ENCODE data around the gene PPP1R1A. TPM values are rescaled to one million over a fixed set of nuclear protein-coding genes. Genes with fewer than 3 reads are reported as not detected.

The PPP1R1A gene, protein sequence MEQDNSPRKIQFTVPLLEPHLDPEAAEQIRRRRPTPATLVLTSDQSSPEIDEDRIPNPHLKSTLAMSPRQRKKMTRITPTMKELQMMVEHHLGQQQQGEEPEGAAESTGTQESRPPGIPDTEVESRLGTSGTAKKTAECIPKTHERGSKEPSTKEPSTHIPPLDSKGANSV
- 10 to 100 TPM in 1 of 2 donors, under 1 TPM in 1; 0.87 to 12.0 TPM for total RNA-seq

DNA sequence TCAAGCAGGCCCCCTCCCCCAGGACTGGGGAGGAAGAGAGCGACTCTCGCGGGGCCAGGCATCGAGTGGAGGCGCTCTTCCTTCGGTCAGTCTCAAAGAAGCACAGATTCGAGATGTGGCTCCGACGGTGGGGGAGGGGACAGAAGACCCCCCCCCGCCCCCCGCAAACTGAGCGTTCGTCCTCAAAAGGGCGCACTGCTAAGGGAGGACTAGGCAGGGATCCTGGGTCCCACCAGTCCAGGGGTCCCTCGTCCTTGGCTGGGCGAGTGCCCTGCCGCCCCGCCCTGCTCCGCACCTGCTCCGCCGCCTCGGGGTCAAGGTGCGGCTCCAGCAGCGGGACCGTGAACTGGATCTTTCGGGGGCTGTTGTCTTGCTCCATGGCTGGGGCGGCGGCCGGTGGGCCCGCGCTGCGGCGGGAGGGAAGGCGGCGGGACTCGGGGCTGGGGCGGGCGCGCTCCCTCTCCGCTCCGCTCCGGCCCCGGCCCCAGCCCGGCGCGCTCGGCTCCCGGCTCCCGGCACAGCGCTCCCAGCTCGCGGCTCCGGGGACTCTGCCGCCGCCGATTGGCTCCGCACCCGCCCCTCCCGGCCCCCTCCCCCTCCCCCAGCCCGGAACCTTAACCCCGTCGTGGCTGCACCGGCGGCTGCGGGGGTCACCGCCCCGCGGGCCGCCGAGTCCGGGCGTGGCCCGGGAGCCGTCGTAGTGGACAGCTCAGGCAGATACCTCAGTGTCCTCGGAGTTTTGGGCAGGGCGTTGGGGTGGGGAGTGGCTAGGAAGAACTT, at the start of gene PPP1R1A:
Gene PPP1R1A (minus strand): TSS at position 550 of the 780 bp plus-strand sequence. CDS start 171 bp downstream, at position 379.
- peak within 1 kb of the TSS; percentile 29 to 46 for H3K4me3 ChIP-seq
- TF ChIP-seq, protein P1, sequence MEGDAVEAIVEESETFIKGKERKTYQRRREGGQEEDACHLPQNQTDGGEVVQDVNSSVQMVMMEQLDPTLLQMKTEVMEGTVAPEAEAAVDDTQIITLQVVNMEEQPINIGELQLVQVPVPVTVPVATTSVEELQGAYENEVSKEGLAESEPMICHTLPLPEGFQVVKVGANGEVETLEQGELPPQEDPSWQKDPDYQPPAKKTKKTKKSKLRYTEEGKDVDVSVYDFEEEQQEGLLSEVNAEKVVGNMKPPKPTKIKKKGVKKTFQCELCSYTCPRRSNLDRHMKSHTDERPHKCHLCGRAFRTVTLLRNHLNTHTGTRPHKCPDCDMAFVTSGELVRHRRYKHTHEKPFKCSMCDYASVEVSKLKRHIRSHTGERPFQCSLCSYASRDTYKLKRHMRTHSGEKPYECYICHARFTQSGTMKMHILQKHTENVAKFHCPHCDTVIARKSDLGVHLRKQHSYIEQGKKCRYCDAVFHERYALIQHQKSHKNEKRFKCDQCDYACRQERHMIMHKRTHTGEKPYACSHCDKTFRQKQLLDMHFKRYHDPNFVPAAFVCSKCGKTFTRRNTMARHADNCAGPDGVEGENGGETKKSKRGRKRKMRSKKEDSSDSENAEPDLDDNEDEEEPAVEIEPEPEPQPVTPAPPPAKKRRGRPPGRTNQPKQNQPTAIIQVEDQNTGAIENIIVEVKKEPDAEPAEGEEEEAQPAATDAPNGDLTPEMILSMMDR (IDR thresholded peaks at IDR 0.05) = no peak
- TF ChIP-seq POLR2AphosphoS5 (IDR thresholded peaks at IDR 0.05) (no peak), POLR2A (IDR thresholded peaks at IDR 0.05) (no peak)
- 2% methylated on average over 35 of the region's 77 CpGs for WGBS
- no peak for DNase-seq (ENCODE audit: low spot score)
- no peaks in the 10 kb centered on the region for H3K4me1 ChIP-seq (replicated peaks)
- no peaks in the 10 kb centered on the region for H3K36me3 ChIP-seq
- no peak within 1 kb of the TSS for H3K27ac ChIP-seq
- H3K9me3 ChIP-seq = no peaks in the 10 kb centered on the region
- intact Hi-C loops (cut with DNase I) = no loop called here
- H3K27me3 ChIP-seq (replicated peaks; ENCODE audit: insufficient read depth) = no peaks in the 10 kb centered on the region

DNA sequence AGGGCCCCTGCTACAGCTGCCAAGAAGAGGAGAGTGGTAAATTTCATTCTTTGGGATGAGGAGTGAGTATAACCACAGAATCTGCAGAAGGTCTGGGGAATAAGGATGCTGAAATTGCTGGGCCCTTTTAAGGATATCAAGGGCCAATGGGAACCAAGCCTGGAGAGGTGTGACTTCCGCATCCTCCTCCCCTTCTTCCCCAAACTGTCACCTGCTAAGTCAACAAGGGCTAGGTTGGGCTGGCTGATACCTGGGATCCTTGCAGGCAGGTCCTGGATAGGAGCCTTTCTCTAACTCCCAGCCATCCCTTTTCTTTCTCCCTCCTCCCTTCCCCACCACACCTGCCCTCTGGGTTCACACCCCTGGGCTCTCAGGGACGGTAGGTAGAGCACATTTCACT, 46.3 kb upstream of the PPP1R1A start, which contains the start of gene LACRT:
Gene LACRT (minus strand): TSS at position 101 of the 400 bp plus-strand sequence. CDS start 54 bp downstream, at position 47.
- intact Hi-C loops (cut with DNase I) = no loop called here
- TF ChIP-seq, protein P1 (IDR thresholded peaks at IDR 0.05) = no peak
- TF ChIP-seq POLR2AphosphoS5 (IDR thresholded peaks at IDR 0.05) = no peak
- TF ChIP-seq POLR2A (IDR thresholded peaks at IDR 0.05) = no peak
- Histone ChIP-seq H3K4me3 (no peak within 1 kb of the TSS), H3K27ac (no peak within 1 kb of the TSS), H3K27me3 (replicated peaks; ENCODE audit: insufficient read depth) (no peaks in the 10 kb centered on the region), H3K4me1 (replicated peaks) (no peaks in the 10 kb centered on the region), H3K9me3 (no peaks in the 10 kb centered on the region), H3K36me3 (no peaks in the 10 kb centered on the region)
- 73% methylated on average over 2 of the region's 2 CpGs for WGBS
- no peak for DNase-seq (ENCODE audit: low spot score)

DNA sequence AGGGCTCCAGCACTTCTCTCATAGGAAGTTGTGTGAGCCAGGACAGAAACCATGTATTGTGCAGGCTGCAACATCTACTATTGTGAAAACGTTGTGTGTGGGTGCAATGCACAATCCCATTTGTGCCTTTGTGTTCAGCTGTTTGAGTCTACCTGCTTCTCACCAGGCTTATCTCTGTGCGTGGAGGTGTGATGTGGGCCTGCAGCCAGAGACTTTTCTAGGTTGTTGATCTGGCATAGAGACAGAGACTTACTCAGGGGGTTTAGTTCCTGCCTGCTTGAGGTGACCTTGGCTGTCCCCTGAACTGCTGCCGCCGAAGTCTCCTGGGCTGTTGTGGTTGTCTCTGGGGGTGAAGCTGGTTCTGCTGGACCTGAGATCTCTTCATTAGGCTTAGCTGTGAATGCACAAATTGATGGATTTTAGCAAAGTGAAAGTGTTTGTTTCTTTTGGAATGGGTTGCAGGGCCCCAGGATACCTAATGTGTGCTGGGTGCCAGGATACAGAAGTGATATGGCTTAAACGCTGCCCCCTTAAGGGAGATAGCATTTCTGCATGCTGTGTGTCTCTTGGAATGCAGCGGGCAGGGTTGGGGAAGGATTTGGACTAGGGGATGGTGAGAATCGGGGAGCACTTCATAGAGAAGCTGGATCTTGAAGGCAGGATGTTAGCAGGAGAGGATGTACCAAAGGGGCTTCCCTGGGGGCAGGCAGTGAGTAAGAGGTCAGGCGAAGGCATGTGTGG, 43.7 kb upstream of the PPP1R1A start:
- no peaks in the 10 kb centered on the region for H3K9me3 ChIP-seq
- no peak overlapping the region for H3K27ac ChIP-seq
- no peak overlapping the region for H3K4me3 ChIP-seq
- no peak for DNase-seq (ENCODE audit: low spot score)
- intact Hi-C loops (cut with DNase I) = no loop called here
- H3K27me3 ChIP-seq (replicated peaks; ENCODE audit: insufficient read depth) = no peaks in the 10 kb centered on the region
- H3K4me1 ChIP-seq (replicated peaks) = no peaks in the 10 kb centered on the region
- H3K36me3 ChIP-seq = no peaks in the 10 kb centered on the region
- TF ChIP-seq POLR2A (IDR thresholded peaks at IDR 0.05) (no peak), POLR2AphosphoS5 (IDR thresholded peaks at IDR 0.05) (no peak)
- TF ChIP-seq, protein P1 (IDR thresholded peaks at IDR 0.05) = no peak
- WGBS = 55% methylated on average over 8 of the region's 8 CpGs

DNA sequence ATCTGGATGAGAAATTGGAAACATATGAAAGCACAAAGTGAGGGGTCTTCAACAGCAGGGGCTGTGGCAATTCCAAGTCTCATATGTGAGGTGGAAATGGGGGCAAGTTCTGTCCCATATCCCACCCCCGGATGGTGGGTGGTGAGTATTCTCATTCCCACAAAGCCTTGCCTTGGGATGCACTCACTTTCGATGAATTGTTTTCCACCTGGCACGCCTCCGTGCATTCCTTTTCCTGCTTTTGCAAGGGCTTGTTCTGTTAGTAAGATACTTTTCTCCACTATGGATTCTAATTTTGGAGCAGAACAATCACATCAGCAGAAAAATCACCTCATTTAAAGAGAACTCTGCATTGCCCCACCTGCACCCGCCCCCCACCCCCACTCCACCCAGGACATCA, 43.1 kb upstream of the PPP1R1A start:
- no peak for TF ChIP-seq POLR2A (IDR thresholded peaks at IDR 0.05)
- TF ChIP-seq, protein P1 (IDR thresholded peaks at IDR 0.05) = no peak
- no peak for TF ChIP-seq POLR2AphosphoS5 (IDR thresholded peaks at IDR 0.05)
- H3K4me3 ChIP-seq = no peak overlapping the region
- H3K27ac ChIP-seq = no peak overlapping the region
- WGBS = 36% methylated on average over 5 of the region's 5 CpGs
- DNase-seq (ENCODE audit: low spot score) = no peak
- no peaks in the 10 kb centered on the region for H3K9me3 ChIP-seq
- no peaks in the 10 kb centered on the region for H3K27me3 ChIP-seq (replicated peaks; ENCODE audit: insufficient read depth)
- H3K4me1 ChIP-seq (replicated peaks) = no peaks in the 10 kb centered on the region
- intact Hi-C loops (cut with DNase I) = no loop called here
- no peaks in the 10 kb centered on the region for H3K36me3 ChIP-seq

Measured in prostate gland (tissue), 2 donors.